ENCODE measurements around the gene ZNF76.
"Not testable (repeated sequence)": the region's sequence is repeated elsewhere in the genome, so short reads cannot be mapped to it uniquely, and the experiment has no call there.

ZNF76 gene

GRCh38 chr6:35304299-35304698 lies 44.8 kb downstream of the ZNF76 start:
- no peak overlapping the region for H2AFZ ChIP-seq (ENCODE audit: low read length)
- H3K9me3 ChIP-seq (replicated peaks; ENCODE audit: insufficient read depth, low read length): no peaks in the 10 kb centered on the region
- H3K9me2 ChIP-seq (replicated peaks; ENCODE audit: insufficient read depth, low read length): no peaks in the 10 kb centered on the region
- H3K36me3 ChIP-seq (replicated peaks; ENCODE audit: insufficient read depth, low read length): no peaks in the 10 kb centered on the region
- H3K4me3 ChIP-seq (ENCODE audit: low read length): 0 out of 2 replicates have a peak overlapping the region, but pooled peaks have one; percentile 4
- H3K4me1 ChIP-seq (ENCODE audit: low read length): peaks cover 48% of the 10 kb centered on the region
- TF ChIP-seq EZH2 (optimal IDR thresholded peaks at IDR 0.05; ENCODE audit: low read depth, low read length) (no peak), CTCF (IDR thresholded peaks at IDR 0.05; ENCODE audit: low read length) (no peak), EZH2phosphoT487 (IDR thresholded peaks at IDR 0.05; ENCODE audit: low read length) (no peak)
- H3K79me2 ChIP-seq (ENCODE audit: low read length): peaks cover 74% of the 10 kb centered on the region
- no peaks in the 10 kb centered on the region for H3K27me3 ChIP-seq (replicated peaks; ENCODE audit: insufficient read depth, low read length)
- peak overlapping the region; percentile 70; the same call in 1 of the 2 replicates for H3K9ac ChIP-seq (ENCODE audit: low read length)
- H3K4me2 ChIP-seq (ENCODE audit: low read depth, low read length): peak overlapping the region; percentile 69; the same call in 1 of the 2 replicates
- H4K20me1 ChIP-seq (ENCODE audit: insufficient read depth, low read length): no peaks in the 10 kb centered on the region
- no peak for DNase-seq
- H3K27ac ChIP-seq (ENCODE audit: low read length): peak overlapping the region; percentile 93; the same call in 1 of the 2 replicates
- peaks cover 26% of the 10 kb centered on the region for H3F3A ChIP-seq (ENCODE audit: insufficient read depth, low read length)

GRCh38 chr6:35305117-35305516 lies 45.6 kb downstream of the ZNF76 start:
- peaks cover 43% of the 10 kb centered on the region for H3K4me1 ChIP-seq (ENCODE audit: low read length)
- no peak overlapping the region for H2AFZ ChIP-seq (ENCODE audit: low read length)
- no peak overlapping the region for H3K4me3 ChIP-seq (ENCODE audit: low read length)
- no peak overlapping the region for H3K9ac ChIP-seq (ENCODE audit: low read length)
- H3F3A ChIP-seq (ENCODE audit: insufficient read depth, low read length): peaks cover 26% of the 10 kb centered on the region
- no peak overlapping the region for H3K4me2 ChIP-seq (ENCODE audit: low read depth, low read length)
- H3K36me3 ChIP-seq (replicated peaks; ENCODE audit: insufficient read depth, low read length): no peaks in the 10 kb centered on the region
- no peak for TF ChIP-seq CTCF (IDR thresholded peaks at IDR 0.05; ENCODE audit: low read length)
- no peak for TF ChIP-seq EZH2phosphoT487 (IDR thresholded peaks at IDR 0.05; ENCODE audit: low read length)
- no peak for TF ChIP-seq EZH2 (optimal IDR thresholded peaks at IDR 0.05; ENCODE audit: low read depth, low read length)
- no peaks in the 10 kb centered on the region for H3K27me3 ChIP-seq (replicated peaks; ENCODE audit: insufficient read depth, low read length)
- H3K9me2 ChIP-seq (replicated peaks; ENCODE audit: insufficient read depth, low read length): no peaks in the 10 kb centered on the region
- H3K27ac ChIP-seq (ENCODE audit: low read length): no peak overlapping the region
- no peaks in the 10 kb centered on the region for H4K20me1 ChIP-seq (ENCODE audit: insufficient read depth, low read length)
- H3K79me2 ChIP-seq (ENCODE audit: low read length): peaks cover 69% of the 10 kb centered on the region
- DNase-seq: no peak
- H3K9me3 ChIP-seq (replicated peaks; ENCODE audit: insufficient read depth, low read length): no peaks in the 10 kb centered on the region

GRCh38 chr6:35307138-35307537 lies 47.6 kb downstream of the ZNF76 start:
- H3K79me2 ChIP-seq (ENCODE audit: low read length): peaks cover 54% of the 10 kb centered on the region
- H3K4me3 ChIP-seq (ENCODE audit: low read length); H3K36me3 ChIP-seq (replicated peaks; ENCODE audit: insufficient read depth, low read length): not testable (repeated sequence)

GRCh38 chr6:35308543-35308942 lies 49.0 kb downstream of the ZNF76 start:
- peaks cover 39% of the 10 kb centered on the region for H3K4me1 ChIP-seq (ENCODE audit: low read length)
- H3K9ac ChIP-seq (ENCODE audit: low read length); H4K20me1 ChIP-seq (ENCODE audit: insufficient read depth, low read length); DNase-seq; H3K9me2 ChIP-seq (replicated peaks; ENCODE audit: insufficient read depth, low read length); H2AFZ ChIP-seq (ENCODE audit: low read length); H3K27me3 ChIP-seq (replicated peaks; ENCODE audit: insufficient read depth, low read length); H3K9me3 ChIP-seq (replicated peaks; ENCODE audit: insufficient read depth, low read length); H3F3A ChIP-seq (ENCODE audit: insufficient read depth, low read length); H3K36me3 ChIP-seq (replicated peaks; ENCODE audit: insufficient read depth, low read length); H3K4me3 ChIP-seq (ENCODE audit: low read length); H3K4me2 ChIP-seq (ENCODE audit: low read depth, low read length); H3K27ac ChIP-seq (ENCODE audit: low read length): not testable (repeated sequence)
- peaks cover 49% of the 10 kb centered on the region for H3K79me2 ChIP-seq (ENCODE audit: low read length)

More at GRCh38 chr6:35307138-35307537, 47.6 kb downstream of the ZNF76 start:
- peaks cover 19% of the 10 kb centered on the region for H3F3A ChIP-seq (ENCODE audit: insufficient read depth, low read length)
- not testable (repeated sequence) for DNase-seq; H2AFZ ChIP-seq (ENCODE audit: low read length); H3K4me2 ChIP-seq (ENCODE audit: low read depth, low read length); H3K9ac ChIP-seq (ENCODE audit: low read length); H3K27me3 ChIP-seq (replicated peaks; ENCODE audit: insufficient read depth, low read length); H3K27ac ChIP-seq (ENCODE audit: low read length); H3K9me3 ChIP-seq (replicated peaks; ENCODE audit: insufficient read depth, low read length); H4K20me1 ChIP-seq (ENCODE audit: insufficient read depth, low read length); H3K9me2 ChIP-seq (replicated peaks; ENCODE audit: insufficient read depth, low read length)
- peaks cover 46% of the 10 kb centered on the region for H3K4me1 ChIP-seq (ENCODE audit: low read length)

Data from MM.1S (cell line).